ENCODE data around the gene RPL29.
A peak's percentile ranks its signal among the peaks of the same experiment; 100 is the strongest.

Gene RPL29

GRCh38 chr3:51969841-51970240 is 25.9 kb downstream of the RPL29 start:
- no peak overlapping the region for H2AFZ ChIP-seq (ENCODE audit: low read length, unreplicated experiment)
- peaks cover 24% of the 10 kb centered on the region for H3K79me2 ChIP-seq (ENCODE audit: control insufficient read depth, insufficient read depth, low read length, unreplicated experiment)
- H3K27me3 ChIP-seq (ENCODE audit: insufficient read depth, low read length): no peaks in the 10 kb centered on the region
- H3K36me3 ChIP-seq (ENCODE audit: insufficient read depth, low read length): no peaks in the 10 kb centered on the region
- H3K4me3 ChIP-seq (ENCODE audit: low read depth, low read length): no peak overlapping the region
- H3K4me1 ChIP-seq (ENCODE audit: control insufficient read depth, insufficient read depth, low read length, unreplicated experiment): peaks cover 23% of the 10 kb centered on the region
- no peak overlapping the region for H3K27ac ChIP-seq (ENCODE audit: low read depth, low read length)

DNA sequence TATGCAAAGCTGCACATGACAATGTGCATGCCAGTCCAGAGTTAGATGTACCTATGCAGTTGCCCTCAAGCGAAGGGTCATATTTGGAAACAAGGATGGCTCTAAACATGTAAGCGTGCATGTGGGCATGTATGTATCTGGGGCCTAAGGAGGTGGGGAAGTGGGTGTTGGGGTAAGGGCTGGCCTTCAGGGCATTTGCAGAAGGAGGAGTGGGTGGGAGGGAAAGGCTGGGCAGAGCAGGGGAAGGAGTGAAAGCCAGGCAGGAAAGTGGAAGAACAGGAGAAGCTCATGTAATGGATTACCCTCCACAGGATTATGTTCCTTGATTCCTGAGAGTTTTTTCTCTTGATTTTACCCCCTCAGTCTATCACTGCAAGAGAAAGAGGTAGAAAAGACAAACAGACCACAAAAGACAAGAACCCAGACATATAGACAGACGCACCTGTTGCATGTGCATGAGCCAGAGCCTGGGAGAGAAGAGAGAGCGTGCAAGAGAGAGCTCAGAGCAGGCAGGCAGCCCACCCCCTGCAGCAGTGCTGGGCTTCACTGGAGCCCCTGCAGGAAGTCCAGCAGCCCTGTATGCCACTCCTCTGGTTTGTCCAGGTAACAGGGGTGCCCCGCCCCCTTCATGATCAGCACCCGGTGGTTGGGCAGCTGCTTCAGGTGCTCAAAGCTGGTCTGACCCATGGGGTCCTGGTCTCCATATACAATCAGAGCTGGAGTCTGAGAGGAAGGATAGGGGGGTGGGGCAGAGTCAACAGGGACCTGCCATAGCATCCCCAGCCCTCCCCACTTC is 26.6 kb downstream of the RPL29 start:
- no peak overlapping the region for H2AFZ ChIP-seq (ENCODE audit: low read length, unreplicated experiment)
- no peak overlapping the region for H3K27ac ChIP-seq (ENCODE audit: low read depth, low read length)

DNA sequence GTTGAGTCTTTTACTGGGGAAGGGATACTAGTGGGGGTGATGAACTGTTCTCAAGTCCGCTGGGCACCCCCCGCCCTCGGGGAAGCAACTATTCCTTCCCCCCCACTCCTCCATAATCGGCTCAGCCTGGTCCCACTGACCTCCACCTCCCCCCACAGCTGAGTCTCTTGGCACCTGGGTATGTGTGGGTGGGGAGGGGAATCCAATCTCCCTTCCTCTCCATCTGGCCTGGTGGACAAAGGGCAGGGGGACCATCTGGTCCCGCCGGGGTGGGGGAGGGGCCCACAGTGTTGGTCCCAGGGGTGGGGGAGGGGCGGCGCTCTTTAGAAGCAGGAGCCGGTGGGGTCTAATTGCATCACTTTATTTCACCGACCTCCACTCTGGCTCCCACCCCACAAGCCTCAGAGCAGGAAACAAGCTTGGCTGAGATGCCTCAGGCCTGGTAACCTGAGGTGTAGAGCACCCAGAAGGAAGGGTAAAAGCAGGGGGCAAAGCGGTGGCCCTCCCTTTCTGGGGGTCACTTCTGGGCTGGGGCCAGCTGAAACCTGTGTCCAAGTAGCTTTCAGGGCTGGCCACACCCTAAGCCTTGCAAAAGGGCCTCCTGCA is 27.4 kb downstream of the RPL29 start:
- Histone ChIP-seq H2AFZ (ENCODE audit: low read length, unreplicated experiment) (peak overlapping the region; percentile 22), H3K79me2 (ENCODE audit: control insufficient read depth, insufficient read depth, low read length, unreplicated experiment) (peaks cover 24% of the 10 kb centered on the region), H3K4me1 (ENCODE audit: control insufficient read depth, insufficient read depth, low read length, unreplicated experiment) (peaks cover 15% of the 10 kb centered on the region), H3K36me3 (ENCODE audit: insufficient read depth, low read length) (no peaks in the 10 kb centered on the region), H3K27me3 (ENCODE audit: insufficient read depth, low read length) (no peaks in the 10 kb centered on the region), H3K27ac (ENCODE audit: low read depth, low read length) (peak overlapping the region; percentile 33; the same call in 1 of the 2 replicates), H3K4me3 (ENCODE audit: low read depth, low read length) (peak overlapping the region; percentile 86)

More for the DNA sequence above, 26.6 kb downstream of the RPL29 start:
- Histone ChIP-seq H3K36me3 (ENCODE audit: insufficient read depth, low read length) (no peaks in the 10 kb centered on the region), H3K4me1 (ENCODE audit: control insufficient read depth, insufficient read depth, low read length, unreplicated experiment) (peaks cover 16% of the 10 kb centered on the region), H3K79me2 (ENCODE audit: control insufficient read depth, insufficient read depth, low read length, unreplicated experiment) (peaks cover 28% of the 10 kb centered on the region), H3K4me3 (ENCODE audit: low read depth, low read length) (peak overlapping the region; percentile 86; the same call in 1 of the 2 replicates), H3K27me3 (ENCODE audit: insufficient read depth, low read length) (no peaks in the 10 kb centered on the region)

- Histone ChIP-seq H3K27me3 (ENCODE audit: insufficient read depth, low read length) (no peaks in the 10 kb centered on the region), H3K36me3 (ENCODE audit: insufficient read depth, low read length) (no peaks in the 10 kb centered on the region), H2AFZ (ENCODE audit: low read length, unreplicated experiment) (peak within 1 kb of the TSS; percentile 22), H3K4me1 (ENCODE audit: control insufficient read depth, insufficient read depth, low read length, unreplicated experiment) (peaks cover 15% of the 10 kb centered on the region), H3K27ac (ENCODE audit: low read depth, low read length) (peak within 1 kb of the TSS; percentile 33; the same call in 1 of the 2 replicates), H3K79me2 (ENCODE audit: control insufficient read depth, insufficient read depth, low read length, unreplicated experiment) (peaks cover 23% of the 10 kb centered on the region), H3K4me3 (ENCODE audit: low read depth, low read length) (peak within 1 kb of the TSS; percentile 86)
Observed at GRCh38 chr3:51967384-51968169, 28.1 kb downstream of the RPL29 start, which contains the start of gene PCBP4. Gene PCBP4, minus strand, starts transcription at chr3:51967454. Its CDS starts 6,214 bp downstream, at chr3:51961240.

DNA sequence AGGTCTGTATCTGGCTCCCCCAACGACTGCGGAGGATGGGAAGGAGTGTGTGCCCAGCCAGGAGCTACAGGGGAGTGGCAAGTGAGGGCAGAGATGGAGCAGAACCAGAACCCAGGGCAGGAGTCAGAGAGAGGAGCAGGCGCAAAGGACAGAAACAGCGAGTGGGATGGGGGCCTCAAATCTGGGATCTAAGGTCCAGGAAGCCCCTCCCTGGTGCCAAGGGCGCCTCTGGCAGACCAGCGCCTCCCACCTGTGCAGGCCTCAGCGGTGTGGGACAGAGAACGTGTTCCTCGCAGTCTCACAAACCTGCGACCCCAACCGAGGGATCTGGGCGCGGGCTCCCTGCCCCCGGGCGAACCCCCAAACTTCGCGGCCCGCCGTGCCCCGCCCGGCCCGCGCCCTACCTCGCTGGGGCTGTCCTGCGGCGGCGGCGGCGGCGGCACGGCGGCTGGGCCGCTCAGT is 28.7 kb downstream of the RPL29 start:
- Histone ChIP-seq H3K27me3 (ENCODE audit: insufficient read depth, low read length) (no peaks in the 10 kb centered on the region), H3K27ac (ENCODE audit: low read depth, low read length) (no peak overlapping the region), H3K4me3 (ENCODE audit: low read depth, low read length) (peak overlapping the region; percentile 82), H3K36me3 (ENCODE audit: insufficient read depth, low read length) (no peaks in the 10 kb centered on the region), H3K79me2 (ENCODE audit: control insufficient read depth, insufficient read depth, low read length, unreplicated experiment) (peaks cover 23% of the 10 kb centered on the region), H3K4me1 (ENCODE audit: control insufficient read depth, insufficient read depth, low read length, unreplicated experiment) (peaks cover 15% of the 10 kb centered on the region), H2AFZ (ENCODE audit: low read length, unreplicated experiment) (no peak overlapping the region)

DNA sequence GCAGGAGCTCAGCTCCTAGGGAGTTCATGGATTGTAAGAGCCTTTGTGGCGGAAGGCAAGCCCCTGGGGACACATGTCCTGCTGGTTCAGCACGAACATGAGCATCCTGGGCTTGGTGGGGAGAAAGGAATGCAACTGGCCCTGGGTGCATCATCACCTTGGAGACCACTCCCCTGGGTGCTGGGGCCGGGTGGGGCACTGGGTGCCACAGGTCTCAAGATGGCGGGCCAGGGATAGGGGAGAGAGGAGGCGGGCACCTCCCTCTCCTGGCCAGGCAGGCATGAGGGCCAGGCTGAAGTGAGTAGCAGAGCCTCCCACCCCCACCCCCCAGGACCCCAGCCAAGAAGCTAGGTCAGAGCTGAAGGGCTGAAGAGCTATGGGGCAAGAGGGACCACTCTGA is 29.2 kb downstream of the RPL29 start:
- Histone ChIP-seq H3K4me3 (ENCODE audit: low read depth, low read length) (peak overlapping the region; percentile 82), H3K27ac (ENCODE audit: low read depth, low read length) (no peak overlapping the region), H2AFZ (ENCODE audit: low read length, unreplicated experiment) (no peak overlapping the region), H3K4me1 (ENCODE audit: control insufficient read depth, insufficient read depth, low read length, unreplicated experiment) (peaks cover 15% of the 10 kb centered on the region), H3K27me3 (ENCODE audit: insufficient read depth, low read length) (no peaks in the 10 kb centered on the region), H3K79me2 (ENCODE audit: control insufficient read depth, insufficient read depth, low read length, unreplicated experiment) (peaks cover 23% of the 10 kb centered on the region), H3K36me3 (ENCODE audit: insufficient read depth, low read length) (no peaks in the 10 kb centered on the region)

GRCh38 chr3:51966016-51966415 is 29.7 kb downstream of the RPL29 start:
- Histone ChIP-seq H3K4me3 (ENCODE audit: low read depth, low read length) (peak overlapping the region; percentile 82), H2AFZ (ENCODE audit: low read length, unreplicated experiment) (no peak overlapping the region), H3K79me2 (ENCODE audit: control insufficient read depth, insufficient read depth, low read length, unreplicated experiment) (peaks cover 23% of the 10 kb centered on the region), H3K27me3 (ENCODE audit: insufficient read depth, low read length) (no peaks in the 10 kb centered on the region), H3K36me3 (ENCODE audit: insufficient read depth, low read length) (no peaks in the 10 kb centered on the region), H3K27ac (ENCODE audit: low read depth, low read length) (no peak overlapping the region), H3K4me1 (ENCODE audit: control insufficient read depth, insufficient read depth, low read length, unreplicated experiment) (peaks cover 15% of the 10 kb centered on the region)

- Histone ChIP-seq H3K4me1 (ENCODE audit: control insufficient read depth, insufficient read depth, low read length, unreplicated experiment) (peaks cover 15% of the 10 kb centered on the region), H2AFZ (ENCODE audit: low read length, unreplicated experiment) (no peak overlapping the region), H3K36me3 (ENCODE audit: insufficient read depth, low read length) (no peaks in the 10 kb centered on the region), H3K4me3 (ENCODE audit: low read depth, low read length) (no peak overlapping the region), H3K27me3 (ENCODE audit: insufficient read depth, low read length) (no peaks in the 10 kb centered on the region), H3K79me2 (ENCODE audit: control insufficient read depth, insufficient read depth, low read length, unreplicated experiment) (peaks cover 23% of the 10 kb centered on the region), H3K27ac (ENCODE audit: low read depth, low read length) (no peak overlapping the region)
Observed at GRCh38 chr3:51964521-51964920, 31.2 kb downstream of the RPL29 start.

GRCh38 chr3:51963951-51964451 is 31.7 kb downstream of the RPL29 start:
- no peak overlapping the region for H3K27ac ChIP-seq (ENCODE audit: low read depth, low read length)
- H3K4me3 ChIP-seq (ENCODE audit: low read depth, low read length): no peak overlapping the region
- no peak overlapping the region for H2AFZ ChIP-seq (ENCODE audit: low read length, unreplicated experiment)
- H3K79me2 ChIP-seq (ENCODE audit: control insufficient read depth, insufficient read depth, low read length, unreplicated experiment): peaks cover 23% of the 10 kb centered on the region
- no peaks in the 10 kb centered on the region for H3K36me3 ChIP-seq (ENCODE audit: insufficient read depth, low read length)
- H3K27me3 ChIP-seq (ENCODE audit: insufficient read depth, low read length): no peaks in the 10 kb centered on the region
- H3K4me1 ChIP-seq (ENCODE audit: control insufficient read depth, insufficient read depth, low read length, unreplicated experiment): peaks cover 15% of the 10 kb centered on the region

- Histone ChIP-seq H3K27me3 (ENCODE audit: insufficient read depth, low read length) (no peaks in the 10 kb centered on the region), H3K79me2 (ENCODE audit: control insufficient read depth, insufficient read depth, low read length, unreplicated experiment) (peaks cover 23% of the 10 kb centered on the region), H3K27ac (ENCODE audit: low read depth, low read length) (no peak overlapping the region), H3K36me3 (ENCODE audit: insufficient read depth, low read length) (no peaks in the 10 kb centered on the region), H3K4me3 (ENCODE audit: low read depth, low read length) (no peak overlapping the region), H3K4me1 (ENCODE audit: control insufficient read depth, insufficient read depth, low read length, unreplicated experiment) (peaks cover 12% of the 10 kb centered on the region), H2AFZ (ENCODE audit: low read length, unreplicated experiment) (no peak overlapping the region)
Observed at GRCh38 chr3:51962854-51963530, 32.7 kb downstream of the RPL29 start.

All from ACC112 (cell line).